Thyroid gland (tissue), 4 donors: ENCODE results near the gene DYNLL1.

ENCODE experiments used
- CTCF ChIP-seq, 6 experiments: fragments of 200-600 bp in 3 of 6; fragments of 450-650 bp in 3 of 6; sonication (generic) in 3 of 6; IDR thresholded peaks; one replicate each; pipeline ENCODE4 v1.5.1; 2016 to 2019; ENCODE audit warnings: antibody characterized with exemption in 6 of 6, mild to moderate bottlenecking in 2 of 6, inconsistent platforms in 1 of 6, moderate library complexity in 1 of 6
- POLR2A ChIP-seq, 2 donors: fragments of 450-650 bp; IDR thresholded peaks; one replicate each; pipeline ENCODE4 v1.6.1; 2017; ENCODE audit warnings: antibody characterized with exemption in 2 of 2, mild to moderate bottlenecking in 2 of 2, moderate library complexity in 1 of 2

- no peak for TF ChIP-seq CTCF (IDR thresholded peaks at IDR 0.05)
- no peak for TF ChIP-seq POLR2A (IDR thresholded peaks at IDR 0.05)
These were observed 23.4 kb upstream of the DYNLL1 start for GRCh38 chr12:120472521-120472920.
